IMR-90 (cell line): ENCODE measurements around the gene CA6. TPM values are rescaled to one million over a fixed set of nuclear protein-coding genes. Genes with fewer than 3 reads are reported as not detected.
"Not testable (repeated sequence)": the region's sequence is repeated elsewhere in the genome, so short reads cannot be mapped to it uniquely, and the experiment has no call there.

ENCODE experiments used
- ATAC-seq: fragments of 200-7000 bp; cut with Tn5 transposase; 2 replicates; pipeline ENCODE4 v1.9.1; 2020; ENCODE audit warnings: low read depth, mild to moderate bottlenecking, moderate library complexity
- BruUV-seq: library from RNA; stranded (reverse); fragments of 400-500 nt; replicated peaks from 2 replicates; lab custom pipeline; 2021; lab: Mats Ljungman, UMichigan
- CTCF ChIA-PET: fragments of 300-600 bp; formaldehyde crosslinking; extraction: SDS; loops from one replicate; lab custom pipeline; 2021; ENCODE audit warnings: antibody characterized with exemption; lab: Yijun Ruan, JAX
- POLR2A ChIA-PET: fragments of 300-600 bp; sonication (Branson Sonifier 250); formaldehyde crosslinking; loops from one replicate; lab custom pipeline; 2022; ENCODE audit warnings: antibody characterized with exemption; ENCODE audit not compliant: unreplicated experiment; lab: Charles Lee
- DNase-seq: peaks from one replicate; pipeline ENCODE4 v3.0.0; 2013
- H2AFZ ChIP-seq: replicated peaks from 2 replicates; pipeline ENCODE3; 2013; ENCODE audit warnings: low read length, mild to moderate bottlenecking; ENCODE audit not compliant: poor library complexity
- H2AK5ac ChIP-seq: 2 replicates; pipeline ENCODE4 v1.6.1; 2013; ENCODE audit warnings: low read depth, low read length, inconsistent platforms
- H2AK9ac ChIP-seq: replicated peaks from 2 replicates; pipeline ENCODE3; 2013; ENCODE audit warnings: mild to moderate bottlenecking, low read depth, low read length, moderate library complexity; ENCODE audit not compliant: poor library complexity
- H2BK120ac ChIP-seq: 2 replicates; pipeline ENCODE4 v1.6.1; 2013; ENCODE audit warnings: low read depth, low read length, inconsistent platforms
- H2BK15ac ChIP-seq: 3 replicates; pipeline ENCODE4 v1.6.1; 2013; ENCODE audit warnings: low read depth, low read length, inconsistent platforms
- H2BK20ac ChIP-seq: 2 replicates; pipeline ENCODE4 v1.6.1; 2013; ENCODE audit warnings: low read depth, mild to moderate bottlenecking, inconsistent platforms, low read length, moderate library complexity
- H2BK5ac ChIP-seq: 2 replicates; pipeline ENCODE4 v1.6.1; 2013; ENCODE audit warnings: mild to moderate bottlenecking, low read depth, low read length, inconsistent platforms; ENCODE audit not compliant: poor library complexity, severe bottlenecking
- H3K14ac ChIP-seq: replicated peaks from 2 replicates; pipeline ENCODE4 v1.6.1; 2013; ENCODE audit warnings: low read depth, low read length, inconsistent platforms
- H3K18ac ChIP-seq: 2 replicates; pipeline ENCODE4 v1.6.1; 2013; ENCODE audit warnings: low read depth, low read length, control low read depth
- H3K23ac ChIP-seq: 2 replicates; pipeline ENCODE4 v1.6.1; 2013; ENCODE audit warnings: low read depth, low read length, inconsistent platforms
- H3K27ac ChIP-seq: 2 replicates; pipeline ENCODE4 v1.5.1; 2013; ENCODE audit warnings: mild to moderate bottlenecking, control low read depth, low read length; ENCODE audit not compliant: insufficient read depth
- H3K27me3 ChIP-seq: 2 replicates; pipeline ENCODE4 v1.6.1; 2013; ENCODE audit warnings: low read length; ENCODE audit not compliant: control insufficient read depth, insufficient read depth
- H3K36me3 ChIP-seq: 2 replicates; pipeline ENCODE4 v1.6.1; 2013; ENCODE audit warnings: low read length, mixed read lengths; ENCODE audit not compliant: control insufficient read depth, insufficient read depth
- H3K4ac ChIP-seq: 2 replicates; pipeline ENCODE4 v1.6.1; 2013; ENCODE audit warnings: low read depth, low read length, inconsistent platforms
- H3K4me1 ChIP-seq: 2 replicates; pipeline ENCODE4 v1.6.1; 2013; ENCODE audit warnings: low read length, mixed read lengths; ENCODE audit not compliant: control insufficient read depth, insufficient read depth
- H3K4me2 ChIP-seq: 2 replicates; pipeline ENCODE4 v1.6.1; 2013; ENCODE audit warnings: low read depth, mild to moderate bottlenecking, control low read depth, low read length, moderate library complexity
- H3K4me3 ChIP-seq: 2 replicates; pipeline ENCODE4 v1.5.1; 2013; ENCODE audit warnings: low read depth, mild to moderate bottlenecking, control low read depth, low read length, moderate library complexity; ENCODE audit not compliant: insufficient read depth
- H3K56ac ChIP-seq: 2 replicates; pipeline ENCODE4 v1.6.1; 2013; ENCODE audit warnings: low read length, inconsistent platforms; ENCODE audit not compliant: insufficient read depth; ENCODE audit errors: extremely low read depth
- H3K79me1 ChIP-seq, 2 experiments: 2 replicates each; pipeline ENCODE4 v1.6.1; 2013; ENCODE audit warnings: low read length in 2 of 2, inconsistent platforms in 1 of 2, low read depth in 1 of 2
- H3K9ac ChIP-seq: 2 replicates; pipeline ENCODE4 v1.6.1; 2013; ENCODE audit warnings: low read depth, low read length, control low read depth
- H3K9me1 ChIP-seq: 2 replicates; pipeline ENCODE4 v1.6.1; 2013; ENCODE audit warnings: low read length, inconsistent platforms; ENCODE audit not compliant: insufficient read depth
- H3K9me3 ChIP-seq: 2 replicates; pipeline ENCODE4 v1.6.1; 2013; ENCODE audit warnings: low read length; ENCODE audit not compliant: control insufficient read depth, insufficient read depth
- H4K20me1 ChIP-seq: 2 replicates; pipeline ENCODE4 v1.6.1; 2013; ENCODE audit warnings: low read length, inconsistent platforms; ENCODE audit not compliant: insufficient read depth
- H4K5ac ChIP-seq: 2 replicates; pipeline ENCODE4 v1.6.1; 2013; ENCODE audit warnings: mild to moderate bottlenecking, low read depth, low read length, control low read depth
- H4K8ac ChIP-seq, 2 experiments: 2 replicates each; pipeline ENCODE4 v1.6.1; 2013; ENCODE audit warnings: low read depth in 2 of 2, low read length in 2 of 2, control low read depth in 1 of 2, inconsistent platforms in 1 of 2
- H4K91ac ChIP-seq: 2 replicates; pipeline ENCODE4 v1.6.1; 2013; ENCODE audit warnings: low read depth, low read length, inconsistent platforms; ENCODE audit not compliant: insufficient read depth
- WGBS, 2 experiments: methylation state at CpG; one replicate each; pipeline versions ENCODE4 v1.1.5 to v1.1.7; 2013; ENCODE audit warnings: missing lambda C conversion rate in 2 of 2; ENCODE audit not compliant: insufficient read length in 1 of 2; ENCODE audit errors: extremely low coverage in 2 of 2; 5-methylcytosine and 5-hydroxymethylcytosine counted together
- dilution Hi-C: fragments of 300-500 bp; cut with HindIII; formaldehyde crosslinking; loops from one replicate; pipeline ENCODE4 v1.14.3; 2018; ENCODE audit warnings: low sequenced_read_pairs; ENCODE audit not compliant: unreplicated experiment
- in situ Hi-C: fragments of 300-500 bp; cut with MboI; formaldehyde crosslinking; loops from 3 replicates; pipeline ENCODE4 v1.14.3; 2019; ENCODE audit warnings: low sequenced_read_pairs, inconsistent platforms, mixed read lengths
- intact Hi-C: fragments of 100-400 bp; cut with micrococcal nuclease; formaldehyde crosslinking; loops from 2 replicates; pipeline ENCODE4 v1.10.0; 2022
- polyA plus RNA-seq, 3 experiments: library from polyadenylated mRNA; depleted of rRNA; stranded (reverse); fragments of >200 nt; gene quantifications; 2 replicates each; pipeline ENCODE4 v1.2.3, GENCODE V29; 2012; ENCODE audit warnings: low replicate concordance in 1 of 3
- total RNA-seq: library from RNA; depleted of rRNA; stranded (reverse); fragments of >200 nt; gene quantifications from 2 replicates; pipeline ENCODE4 v1.2.3, GENCODE V29; 2012

The CA6 gene
- total and polyA plus RNA-seq, 2 of the 4 experiments (the other 2 are of a cell fraction), result not detected

DNA sequence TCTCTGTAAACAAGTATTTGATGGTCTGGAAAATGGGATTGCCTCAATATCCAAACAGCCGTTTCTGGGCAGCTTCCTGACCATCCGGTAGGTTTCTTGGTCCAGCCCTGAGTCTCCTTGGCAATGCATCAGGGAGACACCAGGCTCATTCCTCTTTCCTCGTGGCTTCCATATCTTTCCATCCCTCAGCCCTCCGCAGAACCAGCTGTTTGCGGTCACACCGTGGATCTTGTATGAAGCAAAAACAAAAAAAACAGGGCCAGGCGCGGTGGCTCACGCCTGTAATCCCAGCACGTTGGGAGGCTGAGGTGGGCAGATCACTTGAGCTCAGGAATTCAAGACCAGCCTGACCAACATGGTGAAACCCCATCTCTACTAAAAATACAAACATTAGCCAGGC lies 28.1 kb upstream of the CA6 start:
- H3K4ac ChIP-seq, H2BK120ac ChIP-seq, H3K4me1 ChIP-seq, H3K14ac ChIP-seq, H3K4me2 ChIP-seq, H3K9ac ChIP-seq, H2AK9ac ChIP-seq, H3K56ac ChIP-seq, H3K36me3 ChIP-seq, H3K4me3 ChIP-seq, H4K8ac ChIP-seq, H2BK5ac ChIP-seq, DNase-seq, H2BK15ac ChIP-seq, dilution Hi-C loops, H2AFZ ChIP-seq, H3K27ac ChIP-seq, H3K9me3 ChIP-seq, intact Hi-C loops, H3K18ac ChIP-seq, H4K5ac ChIP-seq, H3K23ac ChIP-seq, POLR2A ChIA-PET, H3K9me1 ChIP-seq, ATAC-seq, H4K91ac ChIP-seq, H4K20me1 ChIP-seq, H3K79me1 ChIP-seq, BruUV-seq, H2BK20ac ChIP-seq: not testable (repeated sequence)
- Histone ChIP-seq H2AK5ac (0 out of 2 replicates have a peak overlapping the region, but pooled peaks have one; percentile 39), H3K27me3 (peaks cover 19% of the 10 kb centered on the region)
- 80% methylated on average over 6 of the region's 10 CpGs; no CpG with 5 or more reads in 1 of the 2 experiments for WGBS, 2 experiments
- CTCF ChIA-PET, result interaction anchor here (0.8 to 3.7 kb wide), 4 partner anchors 24 to 88 kb away, joined by 3 to 21 read pairs (median 4); no protein-coding TSS in a partner anchor
- in situ Hi-C loops, result loop anchor here (5.0 to 25.0 kb wide), 3 partner anchors 70 to 570 kb away; no protein-coding TSS in a partner anchor
